H1 (cell line): ENCODE measurements around the gene NELL1. TPM values are rescaled to one million over a fixed set of nuclear protein-coding genes. Genes with fewer than 3 reads are reported as not detected.

Experiments
- SUZ12 ChIP-seq: fragments of 200-600 bp; sonication (generic); IDR thresholded peaks from 2 replicates; pipeline ENCODE4 v1.6.1; 2012; ENCODE audit warnings: mild to moderate bottlenecking, inconsistent platforms, low read length, moderate library complexity, mixed read lengths
- polyA plus RNA-seq, 7 experiments: library from polyadenylated mRNA; depleted of rRNA in 3 of 7; stranded (reverse) in 5 of 7; unstranded in 2 of 7; fragments of >200 nt in 5 of 7; fragments of 200-250 nt in 2 of 7; gene quantifications; 1 replicate in 5 of 7; 2 replicates in 1 of 7; 4 replicates in 1 of 7; pipeline versions ENCODE4 v1.2.1 to v1.2.3, GENCODE V29; 2011 to 2013; ENCODE audit warnings: missing spikeins in 2 of 7, mixed read lengths in 2 of 7
- total RNA-seq: library from RNA; stranded (reverse); fragmentation: NEBNext Ultra II Directional; extraction: Animal tissue kit (Norgen Biotek cat#: 25700); gene quantifications from 2 replicates; pipeline ENCODE4 v1.2.1, GENCODE V29; 2021
- TF ChIP-seq, protein P1 (sequence below): fragments of 300-600 bp; sonication (generic); IDR thresholded peaks from 2 replicates; pipeline ENCODE4 v1.7.1; 2012; ENCODE audit warnings: low read length, moderate library complexity, mild to moderate bottlenecking, inconsistent platforms; ENCODE audit not compliant: insufficient replicate concordance

NELL1 gene
- total and polyA plus RNA-seq, 2 of the 8 experiments (the other 6 are each of a cell fraction or from before 2014, with no cell fraction given), result 0.21 TPM; not detected in 1

DNA sequence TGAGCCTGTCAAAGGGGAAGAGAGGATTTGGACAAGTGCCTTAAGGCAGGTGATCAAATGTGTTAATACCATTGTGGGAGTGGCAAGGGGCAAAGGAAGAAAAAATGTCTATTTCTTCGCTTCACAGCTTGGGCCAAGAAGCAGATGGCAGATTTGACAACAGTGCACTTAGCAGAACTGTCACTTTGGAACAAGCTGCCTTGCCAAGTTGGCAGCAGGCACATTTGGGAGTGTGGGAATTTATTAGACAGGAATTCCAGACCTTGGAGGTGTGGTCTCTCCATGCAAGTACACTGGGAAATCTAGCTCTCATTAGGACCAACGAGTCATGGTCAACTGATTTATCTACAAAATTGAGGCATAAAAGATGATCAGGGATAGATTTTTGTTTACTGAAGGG, 265.1 kb downstream of the NELL1 start (continued):
- TF ChIP-seq, protein P1, sequence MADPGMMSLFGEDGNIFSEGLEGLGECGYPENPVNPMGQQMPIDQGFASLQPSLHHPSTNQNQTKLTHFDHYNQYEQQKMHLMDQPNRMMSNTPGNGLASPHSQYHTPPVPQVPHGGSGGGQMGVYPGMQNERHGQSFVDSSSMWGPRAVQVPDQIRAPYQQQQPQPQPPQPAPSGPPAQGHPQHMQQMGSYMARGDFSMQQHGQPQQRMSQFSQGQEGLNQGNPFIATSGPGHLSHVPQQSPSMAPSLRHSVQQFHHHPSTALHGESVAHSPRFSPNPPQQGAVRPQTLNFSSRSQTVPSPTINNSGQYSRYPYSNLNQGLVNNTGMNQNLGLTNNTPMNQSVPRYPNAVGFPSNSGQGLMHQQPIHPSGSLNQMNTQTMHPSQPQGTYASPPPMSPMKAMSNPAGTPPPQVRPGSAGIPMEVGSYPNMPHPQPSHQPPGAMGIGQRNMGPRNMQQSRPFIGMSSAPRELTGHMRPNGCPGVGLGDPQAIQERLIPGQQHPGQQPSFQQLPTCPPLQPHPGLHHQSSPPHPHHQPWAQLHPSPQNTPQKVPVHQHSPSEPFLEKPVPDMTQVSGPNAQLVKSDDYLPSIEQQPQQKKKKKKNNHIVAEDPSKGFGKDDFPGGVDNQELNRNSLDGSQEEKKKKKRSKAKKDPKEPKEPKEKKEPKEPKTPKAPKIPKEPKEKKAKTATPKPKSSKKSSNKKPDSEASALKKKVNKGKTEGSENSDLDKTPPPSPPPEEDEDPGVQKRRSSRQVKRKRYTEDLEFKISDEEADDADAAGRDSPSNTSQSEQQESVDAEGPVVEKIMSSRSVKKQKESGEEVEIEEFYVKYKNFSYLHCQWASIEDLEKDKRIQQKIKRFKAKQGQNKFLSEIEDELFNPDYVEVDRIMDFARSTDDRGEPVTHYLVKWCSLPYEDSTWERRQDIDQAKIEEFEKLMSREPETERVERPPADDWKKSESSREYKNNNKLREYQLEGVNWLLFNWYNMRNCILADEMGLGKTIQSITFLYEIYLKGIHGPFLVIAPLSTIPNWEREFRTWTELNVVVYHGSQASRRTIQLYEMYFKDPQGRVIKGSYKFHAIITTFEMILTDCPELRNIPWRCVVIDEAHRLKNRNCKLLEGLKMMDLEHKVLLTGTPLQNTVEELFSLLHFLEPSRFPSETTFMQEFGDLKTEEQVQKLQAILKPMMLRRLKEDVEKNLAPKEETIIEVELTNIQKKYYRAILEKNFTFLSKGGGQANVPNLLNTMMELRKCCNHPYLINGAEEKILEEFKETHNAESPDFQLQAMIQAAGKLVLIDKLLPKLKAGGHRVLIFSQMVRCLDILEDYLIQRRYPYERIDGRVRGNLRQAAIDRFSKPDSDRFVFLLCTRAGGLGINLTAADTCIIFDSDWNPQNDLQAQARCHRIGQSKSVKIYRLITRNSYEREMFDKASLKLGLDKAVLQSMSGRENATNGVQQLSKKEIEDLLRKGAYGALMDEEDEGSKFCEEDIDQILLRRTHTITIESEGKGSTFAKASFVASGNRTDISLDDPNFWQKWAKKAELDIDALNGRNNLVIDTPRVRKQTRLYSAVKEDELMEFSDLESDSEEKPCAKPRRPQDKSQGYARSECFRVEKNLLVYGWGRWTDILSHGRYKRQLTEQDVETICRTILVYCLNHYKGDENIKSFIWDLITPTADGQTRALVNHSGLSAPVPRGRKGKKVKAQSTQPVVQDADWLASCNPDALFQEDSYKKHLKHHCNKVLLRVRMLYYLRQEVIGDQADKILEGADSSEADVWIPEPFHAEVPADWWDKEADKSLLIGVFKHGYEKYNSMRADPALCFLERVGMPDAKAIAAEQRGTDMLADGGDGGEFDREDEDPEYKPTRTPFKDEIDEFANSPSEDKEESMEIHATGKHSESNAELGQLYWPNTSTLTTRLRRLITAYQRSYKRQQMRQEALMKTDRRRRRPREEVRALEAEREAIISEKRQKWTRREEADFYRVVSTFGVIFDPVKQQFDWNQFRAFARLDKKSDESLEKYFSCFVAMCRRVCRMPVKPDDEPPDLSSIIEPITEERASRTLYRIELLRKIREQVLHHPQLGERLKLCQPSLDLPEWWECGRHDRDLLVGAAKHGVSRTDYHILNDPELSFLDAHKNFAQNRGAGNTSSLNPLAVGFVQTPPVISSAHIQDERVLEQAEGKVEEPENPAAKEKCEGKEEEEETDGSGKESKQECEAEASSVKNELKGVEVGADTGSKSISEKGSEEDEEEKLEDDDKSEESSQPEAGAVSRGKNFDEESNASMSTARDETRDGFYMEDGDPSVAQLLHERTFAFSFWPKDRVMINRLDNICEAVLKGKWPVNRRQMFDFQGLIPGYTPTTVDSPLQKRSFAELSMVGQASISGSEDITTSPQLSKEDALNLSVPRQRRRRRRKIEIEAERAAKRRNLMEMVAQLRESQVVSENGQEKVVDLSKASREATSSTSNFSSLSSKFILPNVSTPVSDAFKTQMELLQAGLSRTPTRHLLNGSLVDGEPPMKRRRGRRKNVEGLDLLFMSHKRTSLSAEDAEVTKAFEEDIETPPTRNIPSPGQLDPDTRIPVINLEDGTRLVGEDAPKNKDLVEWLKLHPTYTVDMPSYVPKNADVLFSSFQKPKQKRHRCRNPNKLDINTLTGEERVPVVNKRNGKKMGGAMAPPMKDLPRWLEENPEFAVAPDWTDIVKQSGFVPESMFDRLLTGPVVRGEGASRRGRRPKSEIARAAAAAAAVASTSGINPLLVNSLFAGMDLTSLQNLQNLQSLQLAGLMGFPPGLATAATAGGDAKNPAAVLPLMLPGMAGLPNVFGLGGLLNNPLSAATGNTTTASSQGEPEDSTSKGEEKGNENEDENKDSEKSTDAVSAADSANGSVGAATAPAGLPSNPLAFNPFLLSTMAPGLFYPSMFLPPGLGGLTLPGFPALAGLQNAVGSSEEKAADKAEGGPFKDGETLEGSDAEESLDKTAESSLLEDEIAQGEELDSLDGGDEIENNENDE, result no peak
- TF ChIP-seq SUZ12, result no peak
